ENCODE results near the gene CMIP.

CMIP gene

GRCh38 chr16:81473969-81474959 lies 29.7 kb downstream of the CMIP start:
- TF ChIP-seq CTCF (IDR thresholded peaks at IDR 0.05) = no peak

- TF ChIP-seq CTCF (IDR thresholded peaks at IDR 0.05) = no peak
Measured at GRCh38 chr16:81477697-81478693, 33.4 kb downstream of the CMIP start.

GRCh38 chr16:81478876-81479511 lies 34.4 kb downstream of the CMIP start:
- TF ChIP-seq CTCF (IDR thresholded peaks at IDR 0.05) = no peak

GRCh38 chr16:81480606-81481206 lies 36.1 kb downstream of the CMIP start:
- TF ChIP-seq CTCF (IDR thresholded peaks at IDR 0.05) = no peak

GRCh38 chr16:81481207-81481821 lies 36.7 kb downstream of the CMIP start:
- no peak for TF ChIP-seq CTCF (IDR thresholded peaks at IDR 0.05)

GRCh38 chr16:81482329-81483063 lies 37.9 kb downstream of the CMIP start:
- TF ChIP-seq CTCF (IDR thresholded peaks at IDR 0.05) = no peak

Measured in LNCAP (cell line).